ENCODE measurements around the gene PARD3B. TPM values are rescaled to one million over a fixed set of nuclear protein-coding genes. Genes with fewer than 3 reads are reported as not detected.

PARD3B gene
- total and polyA plus RNA-seq, 4 donors: 6.8 to 50.9 (median 22.5) TPM

GRCh38 chr2:205535001-205535400 is 989.7 kb downstream of the PARD3B start:
- Histone ChIP-seq H3K36me3 (ENCODE audit: control insufficient read depth in 1 of 2, insufficient read depth in 2 of 2, low read length in 1 of 2) (no peaks in the 10 kb centered on the region), H3K4me3 (ENCODE audit: low read length in 2 of 2) (no peak overlapping the region), H3K27me3 (ENCODE audit: control insufficient read depth in 1 of 2, insufficient read depth in 2 of 2, low read length in 1 of 2) (no peaks in the 10 kb centered on the region), H3K9me3 (ENCODE audit: control insufficient read depth, low read length) (no peaks in the 10 kb centered on the region), H3K27ac (ENCODE audit: low read depth in 1 of 2, low read length in 2 of 2) (no peak overlapping the region), H3K4me1 (ENCODE audit: control insufficient read depth in 1 of 2, insufficient read depth in 2 of 2, low read length in 2 of 2) (no peaks in the 10 kb centered on the region)
- DNase-seq: no peak
- 90 to 93% methylated on average over 3 of the region's 3 CpGs for WGBS, 2 donors
- ATAC-seq (ENCODE audit: low FRiP score): no peak
- intact Hi-C loops (cut with DNase I): no loop called here

GRCh38 chr2:205539603-205540002 is 994.3 kb downstream of the PARD3B start:
- intact Hi-C loops (cut with DNase I): no loop called here
- no peaks in the 10 kb centered on the region for H3K27me3 ChIP-seq (ENCODE audit: control insufficient read depth in 1 of 2, insufficient read depth in 2 of 2, low read length in 1 of 2)
- ATAC-seq (ENCODE audit: low FRiP score): no peak

DNA sequence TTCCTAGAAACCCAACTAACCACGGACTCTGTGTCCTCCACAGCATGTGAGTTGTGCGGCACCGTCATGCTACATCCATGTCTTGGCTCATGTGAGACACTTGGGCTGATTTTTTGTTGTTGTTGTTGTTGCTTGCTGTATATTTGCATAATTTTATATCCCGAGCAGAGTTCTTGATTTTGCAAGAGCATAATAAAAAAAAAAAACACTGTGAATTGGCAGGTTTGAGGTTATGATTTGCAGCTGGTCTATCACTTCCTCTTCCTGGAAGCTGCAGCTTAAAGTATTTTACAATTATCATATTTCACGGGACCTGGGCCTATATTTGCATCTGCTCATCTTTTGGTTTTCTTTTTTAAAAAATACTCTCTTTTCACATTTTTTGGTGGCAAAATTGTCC is 994.8 kb downstream of the PARD3B start:
- WGBS, 2 donors: 89 to 90% methylated on average over 5 of the region's 5 CpGs

More at GRCh38 chr2:205539603-205540002, 994.3 kb downstream of the PARD3B start:
- no peak overlapping the region for H3K27ac ChIP-seq (ENCODE audit: low read depth in 1 of 2, low read length in 2 of 2)
- H3K4me1 ChIP-seq (ENCODE audit: control insufficient read depth in 1 of 2, insufficient read depth in 2 of 2, low read length in 2 of 2): no peaks in the 10 kb centered on the region
- H3K4me3 ChIP-seq (ENCODE audit: low read length in 2 of 2): no peak overlapping the region
- WGBS, 2 donors: 78 to 84% methylated on average over 5 of the region's 5 CpGs
- H3K36me3 ChIP-seq (ENCODE audit: control insufficient read depth in 1 of 2, insufficient read depth in 2 of 2, low read length in 1 of 2): no peaks in the 10 kb centered on the region
- no peaks in the 10 kb centered on the region for H3K9me3 ChIP-seq (ENCODE audit: control insufficient read depth, low read length)
- no peak for DNase-seq

GRCh38 chr2:205543262-205543843 is 998.1 kb downstream of the PARD3B start:
- no peaks in the 10 kb centered on the region for H3K9me3 ChIP-seq (ENCODE audit: control insufficient read depth, low read length)
- ATAC-seq (ENCODE audit: low FRiP score): no peak
- H3K4me3 ChIP-seq (ENCODE audit: low read length in 2 of 2): no peak overlapping the region
- 93 to 95% methylated on average over 5 of the region's 5 CpGs for WGBS, 2 donors
- H3K36me3 ChIP-seq (ENCODE audit: control insufficient read depth in 1 of 2, insufficient read depth in 2 of 2, low read length in 1 of 2): no peaks in the 10 kb centered on the region
- no peak for DNase-seq
- no peaks in the 10 kb centered on the region for H3K4me1 ChIP-seq (ENCODE audit: control insufficient read depth in 1 of 2, insufficient read depth in 2 of 2, low read length in 2 of 2)
- H3K27me3 ChIP-seq (ENCODE audit: control insufficient read depth in 1 of 2, insufficient read depth in 2 of 2, low read length in 1 of 2): no peaks in the 10 kb centered on the region
- intact Hi-C loops (cut with DNase I): no loop called here
- H3K27ac ChIP-seq (ENCODE audit: low read depth in 1 of 2, low read length in 2 of 2): no peak overlapping the region

More for the DNA sequence above, 994.8 kb downstream of the PARD3B start:
- H3K4me1 ChIP-seq (ENCODE audit: control insufficient read depth in 1 of 2, insufficient read depth in 2 of 2, low read length in 2 of 2): no peaks in the 10 kb centered on the region
- H3K27me3 ChIP-seq (ENCODE audit: control insufficient read depth in 1 of 2, insufficient read depth in 2 of 2, low read length in 1 of 2): no peaks in the 10 kb centered on the region
- no peak overlapping the region for H3K27ac ChIP-seq (ENCODE audit: low read depth in 1 of 2, low read length in 2 of 2)
- H3K4me3 ChIP-seq (ENCODE audit: low read length in 2 of 2): no peak overlapping the region
- intact Hi-C loops (cut with DNase I): no loop called here
- no peak for DNase-seq
- no peak for ATAC-seq (ENCODE audit: low FRiP score)
- no peaks in the 10 kb centered on the region for H3K9me3 ChIP-seq (ENCODE audit: control insufficient read depth, low read length)
- no peaks in the 10 kb centered on the region for H3K36me3 ChIP-seq (ENCODE audit: control insufficient read depth in 1 of 2, insufficient read depth in 2 of 2, low read length in 1 of 2)

GRCh38 chr2:205543937-205544702 is 998.8 kb downstream of the PARD3B start:
- intact Hi-C loops (cut with DNase I): no loop called here
- Histone ChIP-seq H3K27ac (ENCODE audit: low read depth in 1 of 2, low read length in 2 of 2) (no peak overlapping the region), H3K4me3 (ENCODE audit: low read length in 2 of 2) (no peak overlapping the region), H3K4me1 (ENCODE audit: control insufficient read depth in 1 of 2, insufficient read depth in 2 of 2, low read length in 2 of 2) (no peaks in the 10 kb centered on the region), H3K36me3 (ENCODE audit: control insufficient read depth in 1 of 2, insufficient read depth in 2 of 2, low read length in 1 of 2) (no peaks in the 10 kb centered on the region), H3K9me3 (ENCODE audit: control insufficient read depth, low read length) (no peaks in the 10 kb centered on the region), H3K27me3 (ENCODE audit: control insufficient read depth in 1 of 2, insufficient read depth in 2 of 2, low read length in 1 of 2) (no peaks in the 10 kb centered on the region)
- ATAC-seq (ENCODE audit: low FRiP score) (no peak), DNase-seq (no peak)
- 37 to 54% methylated on average over 2 of the region's 2 CpGs for WGBS, 2 donors

DNA sequence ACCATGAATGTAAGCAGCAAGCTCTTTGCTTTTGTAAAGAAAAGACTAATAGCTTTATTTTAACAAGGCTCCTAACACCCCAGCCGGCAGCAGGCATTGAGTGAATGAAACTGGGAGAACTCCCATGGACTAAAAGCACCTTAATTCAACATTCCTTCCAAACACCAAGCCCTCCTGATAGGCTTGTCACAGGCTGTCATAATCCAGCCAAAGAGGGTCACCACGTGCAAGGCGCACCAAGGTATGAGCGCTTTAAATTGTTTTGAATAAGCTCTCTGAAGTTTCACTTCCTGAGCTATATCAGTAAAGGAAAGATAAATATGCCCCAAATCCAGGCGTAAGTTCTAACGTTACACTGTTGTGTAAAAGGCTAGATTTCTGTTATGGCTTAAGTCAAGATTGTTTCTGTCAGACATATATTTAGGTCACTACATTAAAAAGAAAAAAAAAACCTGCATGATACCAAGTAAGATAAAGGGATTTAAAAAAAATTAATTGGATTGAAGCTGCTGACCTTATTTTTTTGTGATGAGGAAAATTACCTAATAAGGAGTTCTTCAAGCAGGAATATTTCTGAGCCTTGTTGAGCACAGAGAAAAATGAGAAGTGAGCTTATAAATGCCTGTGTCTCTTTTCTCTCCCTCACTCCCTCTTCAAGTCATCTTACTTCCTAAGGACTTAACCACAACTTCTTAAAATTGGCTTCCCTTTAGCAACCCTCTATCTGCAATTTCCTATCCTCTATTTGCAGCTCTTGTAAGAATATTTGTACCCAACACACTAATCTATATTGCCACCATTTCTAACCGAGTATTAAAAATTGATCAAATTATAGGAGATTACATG is 1000.9 kb downstream of the PARD3B start:
- intact Hi-C loops (cut with DNase I): no loop called here

GRCh38 chr2:205555566-205556230 is 1010.4 kb downstream of the PARD3B start:
- H3K36me3 ChIP-seq (ENCODE audit: control insufficient read depth in 1 of 2, insufficient read depth in 2 of 2, low read length in 1 of 2): no peaks in the 10 kb centered on the region
- intact Hi-C loops (cut with DNase I): no loop called here
- no peaks in the 10 kb centered on the region for H3K4me1 ChIP-seq (ENCODE audit: control insufficient read depth in 1 of 2, insufficient read depth in 2 of 2, low read length in 2 of 2)
- H3K27ac ChIP-seq (ENCODE audit: low read depth in 1 of 2, low read length in 2 of 2): no peak overlapping the region
- DNase-seq (no peak), ATAC-seq (ENCODE audit: low FRiP score) (no peak)
- H3K4me3 ChIP-seq (ENCODE audit: low read length in 2 of 2): no peak overlapping the region
- WGBS, 2 donors: 92 to 94% methylated on average over 10 of the region's 10 CpGs
- no peaks in the 10 kb centered on the region for H3K9me3 ChIP-seq (ENCODE audit: control insufficient read depth, low read length)
- no peaks in the 10 kb centered on the region for H3K27me3 ChIP-seq (ENCODE audit: control insufficient read depth in 1 of 2, insufficient read depth in 2 of 2, low read length in 1 of 2)

More for the DNA sequence above, 1000.9 kb downstream of the PARD3B start:
- no peak for ATAC-seq (ENCODE audit: low FRiP score)
- no peaks in the 10 kb centered on the region for H3K4me1 ChIP-seq (ENCODE audit: control insufficient read depth in 1 of 2, insufficient read depth in 2 of 2, low read length in 2 of 2)
- H3K4me3 ChIP-seq (ENCODE audit: low read length in 2 of 2): no peak overlapping the region
- no peak for DNase-seq
- no peak overlapping the region for H3K27ac ChIP-seq (ENCODE audit: low read depth in 1 of 2, low read length in 2 of 2)
- H3K27me3 ChIP-seq (ENCODE audit: control insufficient read depth in 1 of 2, insufficient read depth in 2 of 2, low read length in 1 of 2): no peaks in the 10 kb centered on the region
- H3K9me3 ChIP-seq (ENCODE audit: control insufficient read depth, low read length): no peaks in the 10 kb centered on the region
- no peaks in the 10 kb centered on the region for H3K36me3 ChIP-seq (ENCODE audit: control insufficient read depth in 1 of 2, insufficient read depth in 2 of 2, low read length in 1 of 2)
- 35 to 40% methylated on average over 7 of the region's 7 CpGs for WGBS, 2 donors

- Histone ChIP-seq H3K4me3 (ENCODE audit: low read length in 2 of 2) (no peak overlapping the region), H3K27ac (ENCODE audit: low read depth in 1 of 2, low read length in 2 of 2) (no peak overlapping the region), H3K9me3 (ENCODE audit: control insufficient read depth, low read length) (no peaks in the 10 kb centered on the region), H3K36me3 (ENCODE audit: control insufficient read depth in 1 of 2, insufficient read depth in 2 of 2, low read length in 1 of 2) (no peaks in the 10 kb centered on the region), H3K27me3 (ENCODE audit: control insufficient read depth in 1 of 2, insufficient read depth in 2 of 2, low read length in 1 of 2) (no peaks in the 10 kb centered on the region), H3K4me1 (ENCODE audit: control insufficient read depth in 1 of 2, insufficient read depth in 2 of 2, low read length in 2 of 2) (no peaks in the 10 kb centered on the region)
- WGBS, 2 donors: 93 to 95% methylated on average over 5 of the region's 5 CpGs
- ATAC-seq (ENCODE audit: low FRiP score) (no peak), DNase-seq (no peak)
- intact Hi-C loops (cut with DNase I): no loop called here
Observed at GRCh38 chr2:205556357-205556756, 1011.1 kb downstream of the PARD3B start.

Measured in aorta (tissue), 5 donors.